ENCODE data around the gene MRPS18A. TPM values are rescaled to one million over a fixed set of nuclear protein-coding genes. Genes with fewer than 3 reads are reported as not detected.

The MRPS18A gene
- total RNA-seq, 1 experiment from 2014 or later = 47.3 TPM

Other genes with a start within 250 kb of the MRPS18A start
- 1.5 TPM in 1 of 2 replicates, not detected in the other for gene DLK2, start 232.2 kb downstream of the MRPS18A start, total RNA-seq (2014; rRNA removed; shearing (Covaris generic); ENCODE audit: low replicate concordance)
- gene TJAP1, start 210.2 kb downstream of the MRPS18A start, total RNA-seq (2014; rRNA removed; shearing (Covaris generic); ENCODE audit: low replicate concordance) = 8.1 and 19.0 TPM in 2 replicates
- gene LRRC73, start 177.4 kb downstream of the MRPS18A start, total RNA-seq (2014; rRNA removed; shearing (Covaris generic); ENCODE audit: low replicate concordance) = 0.10 TPM in 1 of 2 replicates, not detected in the other
- gene YIPF3, start 170.9 kb downstream of the MRPS18A start, total RNA-seq (2014; rRNA removed; shearing (Covaris generic); ENCODE audit: low replicate concordance) = 41.1 and 51.9 TPM in 2 replicates
- 24.6 and 37.6 TPM in 2 replicates for gene POLR1C, start 170.7 kb downstream of the MRPS18A start, total RNA-seq (2014; rRNA removed; shearing (Covaris generic); ENCODE audit: low replicate concordance)
- gene XPO5, start 111.8 kb downstream of the MRPS18A start, total RNA-seq (2014; rRNA removed; shearing (Covaris generic); ENCODE audit: low replicate concordance) = 26.6 and 35.7 TPM in 2 replicates
- gene POLH, start 111.6 kb downstream of the MRPS18A start, total RNA-seq (2014; rRNA removed; shearing (Covaris generic); ENCODE audit: low replicate concordance) = 9.4 and 10.0 TPM in 2 replicates
- gene GTPBP2, start 58.5 kb downstream of the MRPS18A start, total RNA-seq (2014; rRNA removed; shearing (Covaris generic); ENCODE audit: low replicate concordance) = 7.6 and 11.6 TPM in 2 replicates
- 11.2 and 14.4 TPM in 2 replicates for gene MAD2L1BP, start 52.0 kb downstream of the MRPS18A start, total RNA-seq (2014; rRNA removed; shearing (Covaris generic); ENCODE audit: low replicate concordance)
- not detected in 2 replicates for gene RSPH9, start 42.8 kb downstream of the MRPS18A start, total RNA-seq (2014; rRNA removed; shearing (Covaris generic); ENCODE audit: low replicate concordance)
- 55.5 and 57.6 TPM in 2 replicates for gene VEGFA, start 82.4 kb upstream of the MRPS18A start, total RNA-seq (2014; rRNA removed; shearing (Covaris generic); ENCODE audit: low replicate concordance)